HCT116 (cell line): Measurements from ENCODE around the gene CA14. TPM values are rescaled to one million over a fixed set of nuclear protein-coding genes. Genes with fewer than 3 reads are reported as not detected.

Source experiments
- ATAC-seq: fragments of 200-7000 bp; cut with Tn5 transposase; 2 replicates; pipeline ENCODE4 v1.9.1; 2020; ENCODE audit warnings: mild to moderate bottlenecking, moderate library complexity
- BruUV-seq: library from RNA; stranded (reverse); fragments of 400-500 nt; replicated peaks from 2 replicates; lab custom pipeline; 2021; lab: Mats Ljungman, UMichigan
- CTCF ChIA-PET: fragments of 300-600 bp; sonication (Branson Sonifier 250); formaldehyde crosslinking; loops from one replicate; lab custom pipeline; 2021; ENCODE audit warnings: antibody characterized with exemption; lab: Charles Lee
- POLR2A ChIA-PET: fragments of 300-600, 350-600 bp; sonication (Branson Sonifier 250); formaldehyde crosslinking; loops from one replicate; lab custom pipeline; 2021; ENCODE audit warnings: antibody characterized with exemption; lab: Charles Lee
- RAD21 ChIA-PET, 2 experiments: fragments of 300-600 bp; sonication (Branson Sonifier 250); formaldehyde crosslinking; loops; one replicate each; lab custom pipeline; 2023; ENCODE audit warnings: low total read pairs in 2 of 2; ENCODE audit not compliant: uncharacterized antibody in 2 of 2, unreplicated experiment in 2 of 2, low non-redundant PET in 1 of 2; lab: Charles Lee
- DNase-seq: peaks from one replicate; pipeline ENCODE4 v3.0.0-alpha.2; 2010; ENCODE audit warnings: low read depth, low spot score
- H2AFZ ChIP-seq: fragments of 200-600 bp; shearing (Covaris generic), sonication (generic); 2 replicates; pipeline ENCODE4 v1.6.1; 2017; ENCODE audit warnings: low read depth, mixed run types, mixed read lengths, antibody characterized with exemption, low read length; ENCODE audit not compliant: poor library complexity, severe bottlenecking
- H3K27ac ChIP-seq: 2 replicates; pipeline ENCODE4 v1.5.1; 2012; ENCODE audit warnings: low read depth, low read length
- H3K27me3 ChIP-seq: fragments of 200-600 bp; sonication (generic); 2 replicates; pipeline ENCODE4 v1.6.1; 2016; ENCODE audit warnings: mixed run types, low read length, mixed read lengths; ENCODE audit not compliant: insufficient read depth
- H3K36me3 ChIP-seq, 2 experiments: fragments of 200-500 bp in 1 of 2; fragments of 200-600 bp in 1 of 2; sonication (Bioruptor generic) in 1 of 2; sonication (generic) in 1 of 2; 2 replicates each; pipeline versions ENCODE4 v1.5.1 to v1.6.1; 2014 to 2016; ENCODE audit warnings: low read length in 2 of 2, inconsistent platforms in 1 of 2, mixed read lengths in 1 of 2, mixed run types in 1 of 2; ENCODE audit not compliant: insufficient read depth in 2 of 2, control insufficient read depth in 1 of 2
- H3K4me1 ChIP-seq, 2 experiments: fragments of 200-600 bp in 1 of 2; sonication (generic) in 1 of 2; 2 replicates each; pipeline versions ENCODE4 v1.5.1 to v1.6.1; 2012 to 2017; ENCODE audit warnings: low read length in 2 of 2, inconsistent platforms in 1 of 2, mild to moderate bottlenecking in 1 of 2, mixed read lengths in 1 of 2, mixed run types in 1 of 2, moderate library complexity in 1 of 2; ENCODE audit not compliant: insufficient read depth in 2 of 2, control insufficient read depth in 1 of 2
- H3K4me2 ChIP-seq: fragments of 200-600 bp; sonication (generic); 2 replicates; pipeline ENCODE4 v1.6.1; 2017; ENCODE audit warnings: mixed run types, low read length, mixed read lengths
- H3K4me3 ChIP-seq, 2 experiments: fragments of 200-600 bp in 1 of 2; sonication (generic) in 1 of 2; replicated peaks in 1 of 2; 2 replicates each; pipeline ENCODE4 v1.5.1; 2011 to 2016; ENCODE audit warnings: low read length in 2 of 2, control low read depth in 1 of 2, low read depth in 1 of 2, mild to moderate bottlenecking in 1 of 2, mixed read lengths in 1 of 2, mixed run types in 1 of 2
- H3K79me2 ChIP-seq: fragments of 200-600 bp; sonication (generic); 2 replicates; pipeline ENCODE4 v1.6.1; 2017; ENCODE audit warnings: mild to moderate bottlenecking, mixed run types, low read length, moderate library complexity, mixed read lengths; ENCODE audit not compliant: insufficient read depth
- H3K9ac ChIP-seq: fragments of 200-600 bp; sonication (generic); 2 replicates; pipeline ENCODE4 v1.6.1; 2016; ENCODE audit warnings: low read length, mixed read lengths
- H3K9me2 ChIP-seq: fragments of 200-600 bp; sonication (generic), shearing (Covaris generic); 2 replicates; pipeline ENCODE4 v1.6.1; 2017; ENCODE audit warnings: mixed run types, mild to moderate bottlenecking, moderate library complexity; ENCODE audit not compliant: insufficient read depth
- H3K9me3 ChIP-seq, 2 experiments: fragments of 200-500 bp in 1 of 2; fragments of 200-600 bp in 1 of 2; sonication (Bioruptor generic) in 1 of 2; sonication (generic) in 1 of 2; 2 replicates each; pipeline ENCODE4 v1.6.1; 2014 to 2017; ENCODE audit warnings: low read length in 2 of 2, mixed read lengths in 2 of 2, inconsistent platforms in 1 of 2, low read depth in 1 of 2, mild to moderate bottlenecking in 1 of 2, mixed run types in 1 of 2, moderate library complexity in 1 of 2; ENCODE audit not compliant: control insufficient read depth in 1 of 2, insufficient read depth in 1 of 2
- H4K20me1 ChIP-seq: fragments of 200-600 bp; sonication (generic), shearing (Covaris generic); 2 replicates; pipeline ENCODE4 v1.6.1; 2017; ENCODE audit warnings: mixed run types, mild to moderate bottlenecking, moderate library complexity; ENCODE audit not compliant: insufficient read depth
- CBX3 ChIP-seq: IDR thresholded peaks from 2 replicates; pipeline ENCODE4 v1.6.1; 2012; ENCODE audit warnings: low read depth
- CEBPB ChIP-seq: IDR thresholded peaks from 2 replicates; pipeline ENCODE4 v1.6.1; 2012; ENCODE audit warnings: low read depth
- EZH2 ChIP-seq: fragments of 200-600 bp; sonication (generic); IDR thresholded peaks from 2 replicates; pipeline ENCODE4 v1.6.1; 2017; ENCODE audit warnings: antibody characterized with exemption, mixed run types
- EZH2phosphoT487 ChIP-seq: fragments of 200-600 bp; IDR thresholded peaks from 2 replicates; pipeline ENCODE4 v1.6.1; 2018; ENCODE audit warnings: antibody characterized with exemption, borderline replicate concordance
- FOSL1 ChIP-seq: IDR thresholded peaks from 2 replicates; pipeline ENCODE4 v1.6.1; 2012; ENCODE audit warnings: low read depth
- JUND ChIP-seq: IDR thresholded peaks from 2 replicates; pipeline ENCODE4 v1.6.1; 2012
- POLR2A ChIP-seq: IDR thresholded peaks from 2 replicates; pipeline ENCODE4 v1.7.0; 2011; ENCODE audit warnings: borderline replicate concordance; ENCODE audit not compliant: insufficient read depth, insufficient read length; ENCODE audit errors: extremely low read depth
- POLR2AphosphoS5 ChIP-seq: IDR thresholded peaks from 2 replicates; pipeline ENCODE4 v1.6.1; 2011; ENCODE audit warnings: mild to moderate bottlenecking, low read depth, low read length, moderate library complexity
- RAD21 ChIP-seq: IDR thresholded peaks from 2 replicates; pipeline ENCODE4 v1.6.1; 2012; ENCODE audit warnings: low read depth, mild to moderate bottlenecking
- REST ChIP-seq: IDR thresholded peaks from 2 replicates; pipeline ENCODE4 v1.6.1; 2012; ENCODE audit warnings: low read depth
- SIN3A ChIP-seq: IDR thresholded peaks from 2 replicates; pipeline ENCODE4 v1.6.1; 2012; ENCODE audit warnings: low read depth
- SRF ChIP-seq: IDR thresholded peaks from 2 replicates; pipeline ENCODE4 v1.6.1; 2012; ENCODE audit warnings: low read depth
- YY1 ChIP-seq: IDR thresholded peaks from 2 replicates; pipeline ENCODE4 v1.6.1; 2011; ENCODE audit warnings: low read length, low read depth, moderate library complexity, mild to moderate bottlenecking; ENCODE audit not compliant: insufficient replicate concordance; ENCODE audit errors: extremely low read depth
- ZFX ChIP-seq: fragments of 450-650 bp; IDR thresholded peaks from 2 replicates; pipeline ENCODE4 v1.6.1; 2017
- ZNF274 ChIP-seq: fragments of 200-500 bp; sonication (Bioruptor generic); IDR thresholded peaks from 2 replicates; pipeline ENCODE4 v1.6.1; 2014; ENCODE audit warnings: mild to moderate bottlenecking, low read depth, low read length, inconsistent platforms
- intact Hi-C: fragments of 100-400 bp; cut with micrococcal nuclease; formaldehyde crosslinking; loops from 2 replicates; pipeline ENCODE4 v1.10.0; 2022
- total RNA-seq: library from RNA; stranded (reverse); gene quantifications from one replicate; pipeline ENCODE4 v1.2.1, GENCODE V29; 2021; ENCODE audit not compliant: unreplicated experiment
- TF ChIP-seq, protein P1 (sequence below), 3 experiments: fragments of 200-600 bp in 1 of 3; sonication (generic) in 1 of 3; IDR thresholded peaks in 2 of 3; conservative IDR thresholded peaks in 1 of 3; 2 replicates each; pipeline ENCODE4 v1.5.1; 2012 to 2017; ENCODE audit warnings: low read depth in 2 of 3, low read length in 2 of 3, antibody characterized with exemption in 1 of 3, borderline replicate concordance in 1 of 3, control low read depth in 1 of 3, mild to moderate bottlenecking in 1 of 3, mixed read lengths in 1 of 3, mixed run types in 1 of 3, moderate library complexity in 1 of 3; ENCODE audit not compliant: insufficient read depth in 1 of 3
- TF ChIP-seq, protein P2 (sequence below): IDR thresholded peaks from 2 replicates; pipeline ENCODE4 v1.6.1; 2012
- TF ChIP-seq, protein P3 (sequence below): IDR thresholded peaks from 2 replicates; pipeline ENCODE4 v1.6.1; 2012

CA14 gene
- total RNA-seq, 1 experiment from 2014 or later = 0.39 TPM

DNA sequence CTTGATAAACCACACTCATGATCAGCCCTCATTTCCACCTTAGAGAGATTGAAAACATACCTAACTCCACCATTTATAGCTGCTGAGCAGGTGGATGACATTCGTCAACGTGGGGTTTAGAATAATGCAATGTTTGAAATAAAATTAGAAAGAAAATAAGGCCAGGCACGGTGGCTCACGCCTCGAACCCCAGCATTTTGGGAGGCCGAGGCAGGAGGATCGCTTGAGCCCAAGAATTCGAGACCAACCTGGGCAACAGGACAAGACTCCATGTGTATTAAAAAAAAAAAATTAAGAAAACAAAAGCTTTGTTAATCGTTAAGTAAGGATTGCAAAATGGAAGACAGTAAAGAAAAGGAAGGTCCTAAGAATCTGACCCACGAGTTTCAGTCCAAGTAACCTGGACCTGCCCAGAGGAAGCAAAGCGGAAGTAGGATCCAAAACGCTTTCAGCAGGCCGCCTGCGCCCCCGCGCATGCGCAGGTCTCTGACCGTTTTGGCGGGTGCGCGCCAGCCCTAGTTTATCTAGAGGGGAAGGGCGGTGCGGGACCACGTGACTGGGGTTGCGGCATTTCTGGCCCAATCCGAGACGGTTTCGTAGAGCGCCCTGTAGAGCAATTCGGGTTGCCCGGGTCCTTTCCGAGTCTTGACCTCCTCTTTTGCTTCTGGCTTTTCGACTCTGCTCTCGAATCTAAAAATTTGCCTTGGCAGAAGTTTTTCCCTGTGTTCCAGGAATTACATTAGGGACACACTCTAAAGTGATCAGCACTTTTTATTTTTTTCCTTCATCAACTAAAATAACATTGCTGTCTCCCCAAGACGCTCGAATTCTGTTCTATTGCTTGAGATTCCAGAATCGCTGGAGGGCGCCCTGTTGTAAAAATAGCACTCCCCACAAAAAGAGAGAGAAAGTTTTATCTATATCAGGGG is 44.1 kb upstream of the CA14 start:
- no peaks in the 10 kb centered on the region for H3K79me2 ChIP-seq
- no peaks in the 10 kb centered on the region for H4K20me1 ChIP-seq
- H3K27me3 ChIP-seq = no peaks in the 10 kb centered on the region
- no peak overlapping the region for H3K4me3 ChIP-seq
- ATAC-seq (no peak), DNase-seq (no peak)
- ChIA-PET CTCF (no interaction called here), RAD21 (no interaction called here), POLR2A (no interaction called here)
- H3K27ac ChIP-seq = no peak overlapping the region
- intact Hi-C loops = no loop called here
- H3K4me1 ChIP-seq = no peaks in the 10 kb centered on the region
- no peaks in the 10 kb centered on the region for H3K36me3 ChIP-seq
- no peak overlapping the region for H3K4me2 ChIP-seq
- BruUV-seq = no TSS peak
- no peaks in the 10 kb centered on the region for H3K9me2 ChIP-seq
- H3K9ac ChIP-seq = no peak overlapping the region
- no peak for TF ChIP-seq SRF
- TF ChIP-seq ZFX = no peak
- TF ChIP-seq, protein P1, sequence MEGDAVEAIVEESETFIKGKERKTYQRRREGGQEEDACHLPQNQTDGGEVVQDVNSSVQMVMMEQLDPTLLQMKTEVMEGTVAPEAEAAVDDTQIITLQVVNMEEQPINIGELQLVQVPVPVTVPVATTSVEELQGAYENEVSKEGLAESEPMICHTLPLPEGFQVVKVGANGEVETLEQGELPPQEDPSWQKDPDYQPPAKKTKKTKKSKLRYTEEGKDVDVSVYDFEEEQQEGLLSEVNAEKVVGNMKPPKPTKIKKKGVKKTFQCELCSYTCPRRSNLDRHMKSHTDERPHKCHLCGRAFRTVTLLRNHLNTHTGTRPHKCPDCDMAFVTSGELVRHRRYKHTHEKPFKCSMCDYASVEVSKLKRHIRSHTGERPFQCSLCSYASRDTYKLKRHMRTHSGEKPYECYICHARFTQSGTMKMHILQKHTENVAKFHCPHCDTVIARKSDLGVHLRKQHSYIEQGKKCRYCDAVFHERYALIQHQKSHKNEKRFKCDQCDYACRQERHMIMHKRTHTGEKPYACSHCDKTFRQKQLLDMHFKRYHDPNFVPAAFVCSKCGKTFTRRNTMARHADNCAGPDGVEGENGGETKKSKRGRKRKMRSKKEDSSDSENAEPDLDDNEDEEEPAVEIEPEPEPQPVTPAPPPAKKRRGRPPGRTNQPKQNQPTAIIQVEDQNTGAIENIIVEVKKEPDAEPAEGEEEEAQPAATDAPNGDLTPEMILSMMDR (IDR thresholded peaks at IDR 0.05 in 2 of 3, conservative IDR thresholded peaks at IDR 0.05 in 1 of 3; ENCODE audit: borderline replicate concordance in 1 of 3, insufficient read depth in 1 of 3, low read depth in 2 of 3, low read length in 2 of 3) = no peak
- TF ChIP-seq POLR2A = no peak
- TF ChIP-seq RAD21 = no peak
- no peak for TF ChIP-seq CBX3
- TF ChIP-seq SIN3A = no peak
- no peak for TF ChIP-seq REST
- TF ChIP-seq EZH2 = no peak
- no peak for TF ChIP-seq FOSL1
- no peak for TF ChIP-seq EZH2phosphoT487
- TF ChIP-seq, protein P2, sequence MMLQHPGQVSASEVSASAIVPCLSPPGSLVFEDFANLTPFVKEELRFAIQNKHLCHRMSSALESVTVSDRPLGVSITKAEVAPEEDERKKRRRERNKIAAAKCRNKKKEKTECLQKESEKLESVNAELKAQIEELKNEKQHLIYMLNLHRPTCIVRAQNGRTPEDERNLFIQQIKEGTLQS = no peak
- no peak for TF ChIP-seq POLR2AphosphoS5
- no peak for TF ChIP-seq CEBPB
- TF ChIP-seq ZNF274 = no peak
- TF ChIP-seq, protein P3, sequence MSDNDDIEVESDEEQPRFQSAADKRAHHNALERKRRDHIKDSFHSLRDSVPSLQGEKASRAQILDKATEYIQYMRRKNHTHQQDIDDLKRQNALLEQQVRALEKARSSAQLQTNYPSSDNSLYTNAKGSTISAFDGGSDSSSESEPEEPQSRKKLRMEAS = no peak
- no peak for TF ChIP-seq JUND
- TF ChIP-seq YY1 = no peak
- H3K9me3 ChIP-seq = no peaks in the 10 kb centered on the region
- no peak overlapping the region for H2AFZ ChIP-seq
